GM20000 (cell line): ENCODE measurements around the gene MFAP3L.

Experiments
- DNase-seq: peaks from one replicate; pipeline ENCODE4 v3.0.0; 2012; ENCODE audit warnings: low spot score
- CTCF ChIP-seq: IDR thresholded peaks from 2 replicates; pipeline ENCODE4 v1.5.1; 2012; ENCODE audit warnings: mild to moderate bottlenecking, control low read depth; ENCODE audit errors: extremely low read depth, missing control alignments

MFAP3L gene

DNA sequence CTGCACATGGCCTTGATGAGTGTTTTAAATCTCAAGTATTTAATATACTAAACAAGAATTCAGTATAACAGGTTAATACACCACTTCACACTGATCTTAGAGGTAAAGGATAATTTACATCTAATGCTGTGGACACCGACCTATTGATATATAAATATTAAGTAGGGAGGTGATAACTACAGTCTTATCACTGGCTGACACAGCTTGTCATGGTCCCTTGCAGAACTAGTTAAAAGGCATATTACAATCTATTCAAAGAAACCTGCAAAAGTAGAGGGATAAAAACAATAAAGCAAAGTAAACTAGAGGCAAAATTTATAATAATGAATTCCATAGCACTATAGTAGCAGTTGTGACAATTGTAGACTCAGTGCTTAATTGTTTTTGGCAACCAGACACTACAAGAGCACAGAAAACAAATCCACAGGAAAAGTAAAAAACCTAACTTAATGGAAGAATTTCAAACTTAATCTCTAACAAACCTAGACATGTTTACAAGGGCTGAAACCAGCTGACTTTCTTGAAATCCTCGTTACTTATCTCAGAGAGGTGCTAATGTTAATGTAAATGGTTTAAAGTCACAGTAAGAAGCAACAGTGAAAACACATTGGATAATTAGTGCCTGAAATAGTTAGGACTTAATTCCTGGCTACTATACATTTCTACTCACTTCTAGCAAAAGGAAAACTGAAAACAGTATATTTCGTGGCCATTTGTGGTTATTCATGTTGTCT, 25.0 kb downstream of the MFAP3L start:
- TF ChIP-seq CTCF: no peak
- DNase-seq: no peak

DNA sequence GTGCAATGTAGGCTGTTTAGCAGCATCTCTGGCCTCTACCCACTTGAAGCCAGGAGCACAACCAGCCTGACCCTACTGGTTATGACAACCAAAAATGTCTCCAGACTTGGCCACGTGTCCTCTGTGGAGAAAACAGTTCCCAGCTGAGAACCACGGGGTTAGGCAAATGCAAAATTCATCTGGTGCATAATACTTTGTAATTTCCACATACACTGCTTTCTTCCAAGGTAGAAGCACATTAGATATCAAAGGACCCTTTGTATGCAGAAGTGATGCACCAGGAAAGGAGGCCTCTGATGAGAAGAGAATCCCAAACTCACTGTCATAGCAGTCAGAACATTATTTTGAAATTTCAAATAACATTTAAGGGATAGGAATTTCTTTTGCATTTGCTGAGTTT, 26.3 kb downstream of the MFAP3L start:
- no peak for DNase-seq
- TF ChIP-seq CTCF: no peak

DNA sequence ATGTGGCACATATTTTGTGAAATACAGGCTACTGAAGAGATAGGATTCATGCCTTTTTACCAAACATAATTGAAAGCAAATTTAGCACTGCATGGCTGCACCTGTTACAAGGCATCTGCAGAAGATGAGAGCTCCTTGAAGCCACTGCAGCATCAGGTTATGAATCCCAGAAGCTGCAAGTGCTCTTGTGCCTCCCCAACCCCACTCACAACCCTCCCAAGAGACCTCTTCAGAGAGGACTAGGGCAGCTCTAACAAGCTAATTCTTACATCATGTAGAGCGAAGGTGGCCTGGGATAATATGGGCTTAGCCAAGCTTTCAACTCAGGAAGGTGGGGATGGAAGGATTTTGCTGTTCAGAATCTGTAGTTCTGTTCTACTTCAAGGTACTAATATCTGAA, 27.2 kb downstream of the MFAP3L start:
- DNase-seq: no peak
- TF ChIP-seq CTCF: no peak

DNA sequence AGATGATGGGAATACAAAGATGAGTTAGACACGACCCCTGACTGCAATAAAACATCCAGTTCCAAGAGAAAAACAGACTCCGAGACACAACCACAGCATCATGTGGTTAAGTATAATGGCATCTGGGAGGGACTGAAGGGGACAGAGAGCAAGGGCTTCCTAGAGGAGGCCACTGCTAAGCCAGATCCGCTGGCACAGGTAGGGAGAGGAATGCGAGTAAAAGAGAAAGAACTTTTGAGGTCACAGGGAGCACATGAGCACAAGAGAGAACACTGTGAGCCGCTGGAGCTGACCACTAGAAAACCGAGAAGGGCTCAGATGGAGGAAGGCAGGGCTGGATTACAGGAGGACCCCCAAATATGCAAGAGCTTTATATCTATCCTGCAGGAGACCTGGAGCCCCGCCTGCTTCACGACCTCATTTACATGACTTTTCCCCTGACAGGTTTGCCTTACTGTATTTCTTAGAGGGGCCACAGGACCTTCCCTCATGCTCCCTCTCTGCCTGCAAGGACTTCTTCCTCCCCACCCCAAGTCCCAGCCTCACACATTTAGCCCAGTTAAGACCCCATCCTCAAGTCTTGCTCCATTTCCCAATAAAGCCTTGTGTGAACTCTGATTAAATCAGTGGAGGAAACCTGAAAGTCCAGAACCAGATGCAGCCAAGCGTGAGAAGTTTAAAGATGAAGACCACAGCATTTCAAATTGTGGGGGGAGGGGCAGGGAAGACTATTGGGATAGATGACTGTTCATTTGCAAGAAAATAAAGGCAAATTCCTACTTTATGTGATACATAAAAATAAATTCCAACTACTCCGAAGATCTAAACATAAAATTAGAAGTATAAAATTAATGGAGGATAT, 29.6 kb downstream of the MFAP3L start:
- no peak for TF ChIP-seq CTCF
- no peak for DNase-seq

- TF ChIP-seq CTCF: no peak
- no peak for DNase-seq
Measured at GRCh38 chr4:169993531-169993930, 32.7 kb downstream of the MFAP3L start.

DNA sequence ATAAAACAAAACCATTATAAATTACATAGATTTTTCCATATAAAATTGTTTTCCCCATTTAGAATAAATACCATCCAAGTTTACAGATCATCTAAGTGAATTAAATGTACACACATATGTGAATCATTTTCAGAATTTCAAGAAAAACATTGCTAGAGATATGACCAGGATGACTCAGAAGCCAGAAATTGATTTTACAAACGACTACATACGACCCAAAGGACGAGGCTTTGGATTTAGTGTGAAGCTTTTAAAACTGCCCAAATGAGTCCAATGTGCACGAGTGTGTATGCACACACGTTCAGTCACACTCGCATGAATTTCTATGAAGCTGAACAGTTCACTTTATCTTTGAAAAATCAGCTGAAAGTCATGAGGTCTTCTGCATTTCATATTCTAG, 37.9 kb downstream of the MFAP3L start:
- DNase-seq: no peak
- no peak for TF ChIP-seq CTCF
